Lower lobe of right lung (tissue), 1 donor: ENCODE results near the gene EIF4G1. TPM values are rescaled to one million over a fixed set of nuclear protein-coding genes. Genes with fewer than 3 reads are reported as not detected.

Experiments
- total RNA-seq: library from RNA; stranded (reverse); fragmentation: NEBNext Ultra II Directional; extraction: Animal tissue kit (Norgen Biotek cat#: 25700); gene quantifications from one replicate; pipeline ENCODE4 v1.2.1, GENCODE V29; 2021
- donor health status: DM: no; HTN: yes; CAD: no; lungs with severe emphysema.

EIF4G1 gene
- total RNA-seq, 1 donor from 2014 or later: 271 TPM

Other genes starting within 250 kb of the EIF4G1 start
- not detected for gene HTR3E, start 217.5 kb upstream of the EIF4G1 start, total RNA-seq
- 41.9 TPM for gene EIF2B5, start 179.2 kb upstream of the EIF4G1 start, total RNA-seq
- 55.1 TPM for gene DVL3, start 159.2 kb upstream of the EIF4G1 start, total RNA-seq
- 241 TPM for gene AP2M1, start 139.8 kb upstream of the EIF4G1 start, total RNA-seq
- gene ABCF3, start 128.4 kb upstream of the EIF4G1 start, total RNA-seq: 60.7 TPM
- 0.47 TPM for gene VWA5B2, start 85.0 kb upstream of the EIF4G1 start, total RNA-seq
- gene ALG3, start 65.6 kb upstream of the EIF4G1 start, total RNA-seq: 30.1 TPM
- 2.6 TPM for gene EEF1AKMT4, start 64.9 kb upstream of the EIF4G1 start, total RNA-seq
- not detected for gene CAMK2N2, start 53.1 kb upstream of the EIF4G1 start, total RNA-seq
- gene ECE2, start 38.6 kb upstream of the EIF4G1 start, total RNA-seq: not detected
- gene PSMD2, start 15.4 kb upstream of the EIF4G1 start, total RNA-seq: 135 TPM
- gene FAM131A, start 23.0 kb downstream of the EIF4G1 start, total RNA-seq: 17.0 TPM
- gene CLCN2, start 47.0 kb downstream of the EIF4G1 start, total RNA-seq: 4.4 TPM
- gene POLR2H, start 47.1 kb downstream of the EIF4G1 start, total RNA-seq: 53.3 TPM
- gene THPO, start 63.6 kb downstream of the EIF4G1 start, total RNA-seq: 0.24 TPM
- gene CHRD, start 65.4 kb downstream of the EIF4G1 start, total RNA-seq: 4.1 TPM
- 4.9 TPM for gene EPHB3, start 247.2 kb downstream of the EIF4G1 start, total RNA-seq